Mucosa of descending colon (tissue), 3 donors: ENCODE results near the gene TRIM58. TPM values are rescaled to one million over a fixed set of nuclear protein-coding genes. Genes with fewer than 3 reads are reported as not detected.

Source experiments
- ATAC-seq: fragments of 200-7000 bp; cut with Tn5 transposase; one replicate; pipeline ENCODE4 v1.9.1; 2020; ENCODE audit warnings: mild to moderate bottlenecking, moderate library complexity
- DNase-seq, 3 donors: peaks; one replicate each; pipeline ENCODE4 v3.0.0-alpha.2; 2020
- H3K36me3 ChIP-seq: fragments of 200-600 bp; one replicate; pipeline ENCODE4 v1.8.0; 2021; ENCODE audit warnings: low read depth, mild to moderate bottlenecking
- H3K4me1 ChIP-seq: fragments of 200-600 bp; one replicate; pipeline ENCODE4 v1.8.0; 2021; ENCODE audit warnings: low read depth, mild to moderate bottlenecking
- H3K4me3 ChIP-seq: fragments of 200-600 bp; one replicate; pipeline ENCODE4 v1.8.0; 2021; ENCODE audit warnings: mild to moderate bottlenecking
- H3K9me3 ChIP-seq: fragments of 200-600 bp; one replicate; pipeline ENCODE4 v1.8.0; 2021; ENCODE audit warnings: mild to moderate bottlenecking
- CTCF ChIP-seq: fragments of 200-600 bp; IDR thresholded peaks from one replicate; pipeline ENCODE4 v1.8.0; 2022; ENCODE audit warnings: antibody characterized with exemption, mild to moderate bottlenecking
- intact Hi-C, 2 donors: fragments of 100-400 bp; cut with DNase I in 1 of 2; cut with micrococcal nuclease in 1 of 2; formaldehyde crosslinking; loops; one replicate each; pipeline versions ENCODE4 v1.11.0 to v1.11.1; 2022; cut with DNase I, micrococcal nuclease
- total RNA-seq, 3 donors: library from RNA; stranded (reverse); fragmentation: NEBNext Ultra II Directional in 2 of 3; extraction: Animal tissue kit (Norgen Biotek cat#: 25700) in 2 of 3; gene quantifications; one replicate each; pipeline versions ENCODE4 v1.2.1 to v1.2.4, GENCODE V29; 2021 to 2023
- donor health status: DM: no; HTN: no; CAD: no; lungs with moderate emphysema.
- donor health status: DM: no; HTN: no; CAD: no.
- donor health status: DM: no; HTN: yes; CAD: no.

TRIM58 gene
- total RNA-seq, 3 donors from 2014 or later, result 1.2 to 2.5 (median 1.5) TPM

- no peak overlapping the region for H3K4me3 ChIP-seq
- H3K36me3 ChIP-seq, result no peaks in the 10 kb centered on the region
- DNase-seq (no peak), ATAC-seq (no peak)
- no peaks in the 10 kb centered on the region for H3K9me3 ChIP-seq
- no peak for TF ChIP-seq CTCF
- intact Hi-C loops, result no loop called here
- no peaks in the 10 kb centered on the region for H3K4me1 ChIP-seq
Measured at GRCh38 chr1:247845011-247845692, 11.8 kb upstream of the TRIM58 start.

GRCh38 chr1:247845693-247846017, 11.3 kb upstream of the TRIM58 start:
- intact Hi-C loops, result no loop called here
- H3K4me1 ChIP-seq, result no peaks in the 10 kb centered on the region

GRCh38 chr1:247848346-247848745, 8.6 kb upstream of the TRIM58 start:
- H3K36me3 ChIP-seq, result no peaks in the 10 kb centered on the region
- TF ChIP-seq CTCF, result no peak
- intact Hi-C loops, result no loop called here
- no peak overlapping the region for H3K4me3 ChIP-seq
- H3K9me3 ChIP-seq, result peaks cover 3% of the 10 kb centered on the region
- no peak for DNase-seq
- ATAC-seq, result no peak
- no peaks in the 10 kb centered on the region for H3K4me1 ChIP-seq

More at GRCh38 chr1:247845693-247846017, 11.3 kb upstream of the TRIM58 start:
- ATAC-seq (no peak), DNase-seq (no peak)
- Histone ChIP-seq H3K9me3 (no peaks in the 10 kb centered on the region), H3K36me3 (no peaks in the 10 kb centered on the region), H3K4me3 (no peak overlapping the region)
- TF ChIP-seq CTCF, result no peak

GRCh38 chr1:247849616-247850015, 7.4 kb upstream of the TRIM58 start:
- H3K4me1 ChIP-seq, result no peaks in the 10 kb centered on the region
- TF ChIP-seq CTCF, result no peak
- no peaks in the 10 kb centered on the region for H3K36me3 ChIP-seq
- DNase-seq (no peak), ATAC-seq (no peak)
- no peak overlapping the region for H3K4me3 ChIP-seq
- H3K9me3 ChIP-seq, result peaks cover 3% of the 10 kb centered on the region
- intact Hi-C loops, result no loop called here

GRCh38 chr1:247854899-247855545, 2.0 kb upstream of the TRIM58 start:
- TF ChIP-seq CTCF, result no peak
- no peaks in the 10 kb centered on the region for H3K36me3 ChIP-seq
- H3K9me3 ChIP-seq, result peaks cover 7% of the 10 kb centered on the region
- intact Hi-C loops, result no loop called here
- ATAC-seq (no peak), DNase-seq (no peak)
- no peaks in the 10 kb centered on the region for H3K4me1 ChIP-seq
- no peak overlapping the region for H3K4me3 ChIP-seq
